Measurements from ENCODE around the gene SSR2.
A peak's percentile ranks its signal among the peaks of the same experiment; 100 is the strongest.

The SSR2 gene

GRCh38 chr1:156054500-156055280, 33.9 kb upstream of the SSR2 start, which contains the start of gene LAMTOR2 (continued):
- TF ChIP-seq TSHZ1 (tag by site-specific recombination; IDR thresholded peaks at IDR 0.05; ENCODE audit: borderline replicate concordance): no peak
- 0 out of 2 replicates have a peak, but pooled peaks have one; percentile 10 for TF ChIP-seq ZBTB7A (tag by site-specific recombination; IDR thresholded peaks at IDR 0.05; ENCODE audit: low read depth)
- TF ChIP-seq TRIM28 (IDR thresholded peaks at IDR 0.05; ENCODE audit: borderline replicate concordance, low read length): peak; percentile 40; the same call in 1 of the 2 replicates
- TF ChIP-seq OSR2 (tag by site-specific recombination; IDR thresholded peaks at IDR 0.05): no peak
- TF ChIP-seq ZFP41 (tag by site-specific recombination; IDR thresholded peaks at IDR 0.05; ENCODE audit: borderline replicate concordance): no peak
- no peak for TF ChIP-seq SALL2 (tag by site-specific recombination; IDR thresholded peaks at IDR 0.05; ENCODE audit: borderline replicate concordance)
- TF ChIP-seq ZNF239 (tag by site-specific recombination; IDR thresholded peaks at IDR 0.05): no peak
- TF ChIP-seq ZNF280C (tag by site-specific recombination; IDR thresholded peaks at IDR 0.05): no peak
- TF ChIP-seq ZSCAN23 (tag by site-specific recombination; IDR thresholded peaks at IDR 0.05): no peak
- no peak for TF ChIP-seq ZNF19 (tag by site-specific recombination; IDR thresholded peaks at IDR 0.05; ENCODE audit: low read depth)
- TF ChIP-seq ZIC2 (tag by site-specific recombination; IDR thresholded peaks at IDR 0.05): peak; percentile 96
- no peak for TF ChIP-seq BCL11B (tag by site-specific recombination; IDR thresholded peaks at IDR 0.05; ENCODE audit: low read depth)
- no peak for TF ChIP-seq ZNF221 (tag by site-specific recombination; IDR thresholded peaks at IDR 0.05; ENCODE audit: borderline replicate concordance)
- TF ChIP-seq ZNF501 (tag by site-specific recombination; IDR thresholded peaks at IDR 0.05): peak; percentile 55
- TF ChIP-seq ZNF114 (tag by site-specific recombination; IDR thresholded peaks at IDR 0.05): no peak
- no peak for TF ChIP-seq ZNF558 (tag by site-specific recombination; IDR thresholded peaks at IDR 0.05)
- TF ChIP-seq ZNF175 (tag by site-specific recombination; IDR thresholded peaks at IDR 0.05): no peak
- TF ChIP-seq ZNF837 (tag by site-specific recombination; IDR thresholded peaks at IDR 0.05): no peak
- no peak for TF ChIP-seq ZNF654 (tag by site-specific recombination; IDR thresholded peaks at IDR 0.05; ENCODE audit: low read depth)
- no peak for TF ChIP-seq ZNF433 (tag by site-specific recombination; IDR thresholded peaks at IDR 0.05; ENCODE audit: low read depth)
- 0 out of 2 replicates have a peak, but pooled peaks have one; percentile 16 for TF ChIP-seq ZNF639 (tag by site-specific recombination; IDR thresholded peaks at IDR 0.05)
- TF ChIP-seq PATZ1 (tag by site-specific recombination; IDR thresholded peaks at IDR 0.05): peak; percentile 73
- TF ChIP-seq REPIN1 (tag by site-specific recombination; IDR thresholded peaks at IDR 0.05; ENCODE audit: low read depth): no peak
- TF ChIP-seq ZSCAN16 (tag by site-specific recombination; IDR thresholded peaks at IDR 0.05): no peak
- TF ChIP-seq KLF7 (tag by site-specific recombination; IDR thresholded peaks at IDR 0.05; ENCODE audit: borderline replicate concordance): peak; percentile 65; the same call in 1 of the 2 replicates
- no peak for TF ChIP-seq ZNF302 (tag by site-specific recombination; IDR thresholded peaks at IDR 0.05; ENCODE audit: low read depth)
- TF ChIP-seq ZNF169 (tag by site-specific recombination; IDR thresholded peaks at IDR 0.05): no peak
- TF ChIP-seq HIC1 (tag by site-specific recombination; IDR thresholded peaks at IDR 0.05): peak; percentile 93
- no peak for TF ChIP-seq ZNF560 (tag by site-specific recombination; IDR thresholded peaks at IDR 0.05; ENCODE audit: borderline replicate concordance)

Data from HEK293 (cell line).